AG08395 (cell line): ENCODE data around the gene GPC2.
A peak's percentile ranks its signal among the peaks of the same experiment; 100 is the strongest.
"Not testable (repeated sequence)": the region's sequence is repeated elsewhere in the genome, so short reads cannot be mapped to it uniquely, and the experiment has no call there.

Experiments used
- DNase-seq: peaks from one replicate; pipeline ENCODE4 v3.0.0; 2012; ENCODE audit warnings: mixed read lengths, low spot score

Gene GPC2

DNA sequence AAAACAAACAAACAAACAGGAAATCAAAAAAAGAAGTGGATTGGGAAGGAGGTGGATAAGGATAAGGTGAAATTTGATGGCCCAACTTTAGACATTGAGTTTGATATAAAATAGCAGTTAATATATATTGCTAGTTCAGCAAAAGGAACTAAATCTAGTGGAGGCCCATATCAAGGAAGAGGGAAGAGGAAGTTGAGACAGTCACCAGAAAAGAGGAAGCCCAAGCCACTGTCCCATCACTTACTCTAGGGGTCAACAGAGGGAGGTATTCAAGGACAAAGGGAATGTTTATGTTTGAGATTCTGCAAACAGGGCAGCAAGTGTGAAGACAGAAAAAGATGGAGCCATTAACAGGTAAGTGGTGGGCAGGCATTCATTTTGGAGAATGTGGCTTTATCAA is 24.8 kb downstream of the GPC2 start:
- DNase-seq: no peak

DNA sequence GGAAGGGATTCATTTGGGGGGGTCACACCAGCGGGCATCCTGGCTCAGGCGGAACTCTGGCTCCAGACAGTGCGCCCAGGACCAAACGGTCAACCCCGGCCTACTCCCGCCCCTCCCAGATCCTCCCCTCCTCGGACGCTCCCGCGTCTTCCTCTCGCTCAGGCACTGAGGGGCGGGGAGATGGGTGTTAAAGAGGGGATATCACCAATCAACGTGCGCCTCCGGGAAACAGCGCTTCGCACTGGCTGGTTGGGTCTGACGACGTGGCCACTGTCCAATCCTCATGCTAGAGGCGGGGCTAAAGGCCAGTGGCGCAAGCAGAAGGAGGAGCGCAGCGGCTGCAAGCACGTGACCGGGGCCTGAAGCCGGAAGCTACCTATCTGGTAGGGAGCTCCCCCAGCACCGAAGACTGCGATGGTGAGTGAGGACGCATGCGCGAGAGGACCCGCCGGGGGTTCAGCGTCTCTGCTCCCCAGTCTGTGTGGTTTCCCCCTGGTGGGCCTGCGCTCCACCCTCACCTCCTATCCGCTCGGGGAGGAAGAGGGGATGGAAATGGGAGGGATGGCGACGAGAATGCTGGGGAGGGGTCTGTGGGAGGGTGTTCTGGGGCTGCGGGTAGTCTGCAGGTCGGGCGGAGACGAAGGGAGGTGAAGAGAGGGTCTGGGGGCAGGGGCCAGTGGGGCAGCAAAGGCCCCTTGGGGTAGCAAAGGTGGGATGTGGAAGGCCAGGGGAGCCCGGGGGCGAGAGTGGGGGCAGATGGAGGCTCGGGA is 28.4 kb downstream of the GPC2 start, which contains the start of gene LAMTOR4:
LAMTOR4 (plus strand) TSS at position 360 of the 770 bp plus-strand sequence; CDS start at position 415, 55 bp downstream.
- peak; percentile 99 for DNase-seq

DNA sequence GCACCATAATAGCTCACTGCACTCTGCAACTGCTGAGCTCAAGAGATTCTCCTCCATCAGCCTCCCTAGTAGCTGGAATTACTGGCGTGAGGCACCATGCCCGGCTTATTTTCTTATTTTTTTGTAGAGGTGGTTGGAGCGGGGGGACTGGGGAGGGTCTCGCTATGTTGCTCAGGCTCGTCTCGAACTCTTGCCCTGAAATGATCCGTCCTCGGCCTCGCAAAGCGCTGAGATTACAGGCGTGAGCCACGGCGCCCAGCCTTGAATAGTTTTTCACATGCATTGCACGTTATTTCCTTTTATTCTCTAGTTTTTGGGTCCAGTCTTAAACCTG is 29.0 kb downstream of the GPC2 start:
- no peak for DNase-seq

DNA sequence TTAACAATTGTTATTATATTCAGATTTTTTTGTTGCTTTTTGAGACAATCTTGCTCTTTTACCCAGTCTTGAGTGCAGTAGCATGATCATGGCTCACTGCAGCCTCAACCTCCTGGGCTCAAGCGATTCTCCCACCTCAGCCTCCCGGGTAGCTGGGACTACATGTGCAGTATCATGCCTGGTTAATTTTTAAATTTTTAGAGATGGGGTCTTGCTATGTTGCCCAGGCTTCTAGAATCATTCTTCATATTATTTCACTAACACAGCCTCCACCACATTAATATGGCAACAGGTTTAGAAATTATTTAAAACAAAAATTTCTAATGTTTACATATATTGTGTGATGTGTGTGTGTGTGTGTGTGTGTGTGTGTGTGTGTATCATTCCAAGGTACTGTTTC is 29.9 kb downstream of the GPC2 start:
- DNase-seq: no peak

DNA sequence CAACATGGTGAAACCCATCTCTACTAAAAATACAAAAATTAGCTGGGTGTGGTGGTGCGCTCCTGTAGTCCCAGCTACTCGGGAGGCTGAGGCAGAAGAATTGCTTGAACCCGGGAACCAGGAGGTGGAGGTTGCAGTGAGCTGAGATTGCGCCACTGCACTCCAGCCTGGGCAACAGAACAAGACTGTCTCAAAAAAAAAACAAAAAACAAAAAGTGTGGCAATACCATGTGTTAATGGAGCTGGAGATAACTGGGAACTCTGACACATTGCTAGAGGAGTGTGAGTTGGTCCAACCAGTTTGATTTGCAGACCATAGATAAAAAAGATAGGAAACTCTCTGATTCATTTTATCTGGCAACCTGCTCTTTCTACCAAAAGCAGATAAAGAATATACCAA is 30.8 kb downstream of the GPC2 start:
- peak; percentile 51 for DNase-seq

DNA sequence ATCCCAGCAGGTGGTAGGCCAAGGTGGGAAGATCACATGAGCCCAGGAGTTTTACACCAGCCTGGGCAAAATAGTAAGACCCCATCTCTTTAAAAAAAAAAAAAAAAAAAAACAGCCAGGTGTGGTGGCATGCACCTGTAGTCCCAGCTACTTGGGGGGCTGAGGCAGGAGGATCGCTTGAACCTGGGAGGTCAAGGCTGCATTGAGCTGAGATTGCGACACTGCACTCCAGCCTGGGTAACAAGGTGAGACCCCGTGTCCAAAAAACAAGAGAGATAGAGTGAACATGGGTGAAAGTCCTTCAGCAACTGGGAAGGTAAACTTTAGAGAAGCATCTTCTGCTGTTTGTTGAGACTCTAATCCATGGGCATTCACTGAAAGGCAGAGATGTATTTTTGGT is 34.7 kb downstream of the GPC2 start:
- DNase-seq: no peak

DNA sequence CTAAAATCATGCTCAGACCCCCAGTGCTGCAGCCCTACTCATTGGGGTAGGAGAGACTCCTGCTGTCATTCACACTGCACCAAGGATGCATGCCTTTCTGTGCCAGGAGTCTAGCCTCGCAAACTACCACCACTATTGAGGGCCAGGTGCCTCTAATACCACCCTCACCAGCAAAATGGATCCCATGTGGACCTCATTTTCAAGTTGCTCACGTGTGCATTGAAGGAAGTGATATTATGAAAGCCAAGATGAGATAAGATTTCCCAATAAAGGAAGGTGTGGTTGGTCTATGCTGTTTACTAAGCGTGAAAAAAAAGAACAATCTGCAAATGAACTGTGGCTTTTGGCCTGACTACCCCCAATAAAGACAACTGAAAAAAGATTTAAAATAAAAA is 35.6 kb downstream of the GPC2 start:
- DNase-seq: no peak

DNA sequence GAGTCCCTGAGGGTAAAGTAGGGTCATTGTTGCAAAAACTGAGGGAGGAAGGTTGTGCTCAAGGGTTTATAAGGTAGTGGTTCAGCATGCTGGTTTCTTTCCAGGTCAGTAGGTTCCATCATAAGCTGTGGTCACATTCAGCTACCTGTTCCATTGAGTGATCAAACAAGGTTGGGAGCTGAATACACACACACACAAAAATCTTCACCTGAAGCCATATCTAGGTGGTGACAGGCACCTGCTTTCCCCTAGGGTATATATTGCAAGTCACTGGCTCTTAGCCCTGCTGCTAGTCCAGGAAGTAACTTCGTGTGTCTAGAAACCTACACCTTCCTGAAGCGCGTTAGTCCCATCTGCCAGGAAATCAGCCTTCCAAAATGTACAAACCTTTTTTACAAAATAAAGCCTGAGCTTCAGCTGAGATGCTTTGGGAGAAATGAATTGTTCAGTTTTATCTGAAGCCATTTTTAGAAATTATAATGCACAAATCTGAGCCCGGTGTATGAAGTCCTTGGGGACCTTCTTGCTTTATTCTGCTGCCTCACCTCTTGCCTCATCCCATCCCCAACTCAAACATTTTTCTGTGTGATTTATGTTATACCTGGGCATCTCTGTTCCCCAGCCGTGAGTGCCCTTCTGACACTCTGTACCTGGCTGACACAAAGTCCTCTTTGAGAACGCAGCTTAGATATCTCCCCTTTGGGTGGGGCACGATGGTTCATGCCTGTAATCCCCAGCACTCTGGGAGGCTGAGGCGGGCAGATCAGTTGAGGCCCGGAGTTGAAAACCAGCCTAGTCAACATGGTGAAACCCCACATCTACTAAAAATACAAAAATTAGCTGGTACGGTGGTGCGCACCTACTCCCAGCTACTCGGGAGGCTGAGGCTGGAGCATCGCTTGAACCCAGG is 39.1 kb downstream of the GPC2 start:
- no peak for DNase-seq

DNA sequence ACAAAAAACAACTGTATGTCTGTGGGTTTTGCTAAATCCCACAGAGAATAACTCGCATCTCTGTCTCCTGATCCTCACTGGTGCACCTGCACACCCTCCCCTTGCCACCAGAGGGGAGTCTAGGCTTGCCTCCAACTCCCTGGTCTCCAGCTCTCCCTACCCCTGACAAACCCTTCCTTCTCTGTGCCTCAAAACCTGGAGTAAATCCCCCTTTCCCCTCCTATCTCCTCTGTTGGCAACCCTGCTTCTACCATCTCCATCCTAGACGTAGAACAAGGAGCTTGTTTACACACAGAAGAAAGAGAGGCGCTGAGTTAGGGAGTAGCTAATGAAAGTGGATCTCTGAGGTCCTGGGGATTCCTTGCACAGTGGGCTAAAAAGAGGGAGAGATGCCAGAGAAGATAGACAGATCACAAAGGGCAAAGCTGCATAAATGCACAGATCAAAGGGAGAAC is 44.5 kb downstream of the GPC2 start:
- DNase-seq: peak; percentile 79

DNA sequence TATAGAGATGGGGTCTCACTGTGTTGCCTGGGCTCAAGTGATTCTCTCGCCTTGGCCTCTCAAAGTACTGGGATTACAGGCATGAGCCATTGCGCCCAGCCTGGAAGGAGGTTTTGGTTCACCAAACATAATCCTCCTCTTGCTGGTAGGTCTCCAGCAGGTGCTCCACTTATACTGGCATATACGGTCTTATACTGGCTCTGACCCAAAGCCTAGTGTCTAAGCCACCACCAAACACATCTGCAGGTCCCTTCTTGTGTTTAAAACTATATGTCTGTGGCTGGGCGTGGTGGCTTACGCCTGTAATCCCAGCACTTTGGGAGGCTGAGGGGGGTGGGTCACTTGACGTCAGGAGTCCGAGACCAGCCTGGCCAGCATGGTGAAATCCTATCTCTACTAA is 45.1 kb downstream of the GPC2 start:
- no peak for DNase-seq

DNA sequence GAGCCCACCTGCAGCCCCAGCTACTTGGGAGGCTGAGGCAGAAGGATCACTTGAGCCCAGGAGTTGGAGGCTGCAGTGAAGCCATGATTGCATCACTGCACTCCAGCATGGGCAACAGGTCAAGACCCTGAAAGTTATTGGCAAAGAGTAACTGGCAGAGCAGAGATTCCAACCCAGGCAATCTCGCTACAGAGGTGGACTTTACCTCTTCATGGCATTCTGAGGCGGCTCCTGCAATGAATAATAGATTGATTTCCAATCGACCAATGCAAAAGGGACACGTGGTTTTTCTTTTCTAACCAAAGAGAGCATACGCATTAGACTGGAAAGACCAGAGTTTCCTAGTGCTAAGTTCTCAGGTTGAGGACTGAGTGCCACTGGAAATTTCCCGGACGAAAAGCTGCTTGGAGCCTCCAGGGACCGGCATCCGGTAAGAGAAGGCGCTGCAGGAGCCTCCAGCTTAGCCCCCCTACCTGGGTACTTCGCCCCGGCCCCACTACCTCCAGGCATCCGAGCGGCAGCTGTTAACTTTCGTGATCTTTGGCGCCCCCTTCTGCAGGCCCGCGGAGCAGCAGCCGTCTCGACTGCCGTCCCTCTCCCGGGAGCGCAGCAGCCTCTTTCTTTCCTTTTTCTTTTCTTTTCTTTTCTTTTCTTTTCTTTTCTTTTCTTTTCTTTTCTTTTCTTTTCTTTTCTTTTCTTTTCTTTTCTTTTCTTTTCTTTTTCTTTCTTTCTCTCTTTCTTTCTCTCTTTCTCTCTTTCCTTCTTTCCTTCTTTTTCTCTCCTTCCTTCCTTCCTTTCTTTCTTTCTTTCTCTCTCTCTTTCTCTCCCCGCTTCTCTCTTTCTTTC is 46.4 kb downstream of the GPC2 start:
- DNase-seq: peak; percentile 69

DNA sequence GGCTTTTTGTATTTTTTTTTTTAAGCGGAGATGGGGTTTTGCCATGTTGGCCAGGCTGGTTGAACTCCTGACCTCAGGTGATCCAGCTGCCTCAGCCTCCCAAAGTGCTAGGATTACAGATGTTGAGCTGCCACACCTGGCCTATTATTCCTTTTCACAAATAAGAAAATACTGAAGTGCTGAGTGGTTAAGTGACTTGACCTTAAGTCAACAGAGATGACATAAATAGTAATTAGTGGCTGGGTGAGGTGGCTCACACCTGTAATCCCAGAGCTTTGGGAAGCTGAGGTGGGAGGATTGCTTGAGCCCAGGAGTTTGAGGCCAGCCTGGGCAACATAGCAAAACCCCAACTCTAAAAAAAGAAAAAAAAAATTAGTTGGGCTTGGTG is 47.0 kb downstream of the GPC2 start:
- not testable (repeated sequence) for DNase-seq

DNA sequence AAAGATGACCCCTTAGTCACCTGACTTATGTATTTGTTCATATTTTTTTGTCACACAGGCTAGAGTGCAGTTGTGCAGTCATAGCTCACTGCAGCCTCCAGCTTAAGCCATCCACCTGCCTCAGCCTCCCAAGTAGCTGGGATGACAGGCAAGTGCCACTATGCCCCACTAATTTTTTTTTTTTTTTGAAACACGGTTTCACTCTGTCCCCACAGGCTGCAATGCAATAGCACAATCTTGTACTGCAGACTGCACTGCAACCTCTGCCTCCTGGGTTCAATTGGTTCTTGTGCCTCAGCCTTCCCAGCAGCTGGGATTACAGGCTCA is 48.6 kb downstream of the GPC2 start:
- DNase-seq: no peak

DNA sequence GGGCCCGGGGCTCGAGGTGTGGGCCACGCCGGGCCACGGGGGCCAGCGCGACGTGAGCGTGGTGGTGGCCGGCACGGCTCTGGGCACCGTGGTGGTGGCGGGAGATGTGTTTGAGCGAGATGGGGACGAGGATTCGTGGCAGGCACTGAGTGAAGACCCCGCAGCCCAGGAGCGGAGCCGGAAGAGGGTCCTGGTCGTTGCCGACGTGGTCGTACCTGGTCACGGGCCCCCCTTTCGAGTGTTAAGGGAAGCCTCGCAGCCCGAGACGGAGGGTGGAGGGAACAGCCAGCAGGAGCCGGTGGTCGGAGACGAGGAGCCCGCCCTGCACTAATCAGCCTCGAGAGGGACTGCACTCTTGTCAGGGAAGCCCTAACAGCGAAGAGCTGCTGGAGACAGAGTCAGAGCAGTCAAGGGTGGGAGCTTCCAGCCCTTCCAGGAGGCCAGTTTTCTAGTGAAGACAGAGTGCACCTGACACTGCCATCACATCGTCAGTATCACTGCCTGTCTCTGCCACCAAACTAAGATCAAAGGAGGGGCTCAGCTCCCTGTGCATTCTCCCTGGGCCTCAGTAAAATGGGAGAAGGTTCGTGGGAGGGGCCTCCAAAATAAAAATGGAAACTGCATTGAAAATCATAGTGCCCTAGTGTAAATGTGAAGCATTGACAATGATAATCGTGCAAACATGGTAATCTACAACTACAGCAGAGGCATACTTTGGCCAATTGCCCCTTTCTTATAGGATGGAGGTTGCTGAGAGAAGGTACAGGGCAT is 49.1 kb downstream of the GPC2 start:
- no peak for DNase-seq

DNA sequence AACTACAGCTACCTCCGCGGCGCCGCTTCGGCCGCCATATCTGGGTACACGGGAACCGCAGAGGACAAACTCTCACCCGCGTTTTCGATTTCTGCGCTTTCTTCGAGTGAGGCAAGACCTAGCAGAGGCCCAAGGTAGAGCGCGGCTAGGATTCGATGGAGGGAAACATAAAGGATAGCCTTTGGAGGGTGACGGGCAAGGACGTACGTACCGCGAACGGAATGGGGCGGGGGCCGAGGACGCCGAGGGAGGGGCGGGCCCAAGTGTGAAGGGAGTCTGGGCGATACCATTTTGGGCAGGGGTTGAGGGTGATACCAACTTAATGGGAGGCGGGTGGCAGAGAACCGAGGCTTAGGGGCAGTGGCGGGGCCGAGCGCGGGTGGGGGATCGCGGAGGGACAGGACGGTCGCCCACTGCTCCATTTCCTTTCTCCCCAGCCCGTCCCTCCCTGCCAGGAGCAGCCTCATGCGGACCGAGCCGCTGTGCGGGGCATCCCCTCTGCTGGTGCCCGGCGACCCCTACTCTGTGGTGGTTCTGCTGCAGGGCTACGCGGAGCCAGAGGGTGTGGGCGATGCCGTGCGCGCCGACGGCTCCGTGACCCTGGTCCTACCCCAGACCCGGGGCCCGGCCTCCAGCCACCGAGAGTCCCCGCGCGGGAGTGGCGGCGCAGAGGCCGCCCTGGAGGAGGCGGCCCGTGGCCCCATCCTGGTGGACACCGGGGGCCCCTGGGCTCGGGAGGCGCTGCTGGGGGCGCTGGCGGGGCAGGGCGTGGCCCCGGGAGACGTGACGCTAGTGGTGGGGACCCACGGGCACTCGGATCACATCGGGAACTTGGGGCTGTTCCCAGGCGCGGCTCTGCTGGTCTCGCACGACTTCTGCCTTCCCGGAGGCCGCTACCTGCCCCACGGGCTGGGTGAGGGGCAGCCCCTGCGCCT is 50.0 kb downstream of the GPC2 start, which contains the start of gene MBLAC1:
MBLAC1 (plus strand) TSS at position 37 of the 935 bp plus-strand sequence; CDS start at position 466, 429 bp downstream.
- DNase-seq: peak; percentile 95

DNA sequence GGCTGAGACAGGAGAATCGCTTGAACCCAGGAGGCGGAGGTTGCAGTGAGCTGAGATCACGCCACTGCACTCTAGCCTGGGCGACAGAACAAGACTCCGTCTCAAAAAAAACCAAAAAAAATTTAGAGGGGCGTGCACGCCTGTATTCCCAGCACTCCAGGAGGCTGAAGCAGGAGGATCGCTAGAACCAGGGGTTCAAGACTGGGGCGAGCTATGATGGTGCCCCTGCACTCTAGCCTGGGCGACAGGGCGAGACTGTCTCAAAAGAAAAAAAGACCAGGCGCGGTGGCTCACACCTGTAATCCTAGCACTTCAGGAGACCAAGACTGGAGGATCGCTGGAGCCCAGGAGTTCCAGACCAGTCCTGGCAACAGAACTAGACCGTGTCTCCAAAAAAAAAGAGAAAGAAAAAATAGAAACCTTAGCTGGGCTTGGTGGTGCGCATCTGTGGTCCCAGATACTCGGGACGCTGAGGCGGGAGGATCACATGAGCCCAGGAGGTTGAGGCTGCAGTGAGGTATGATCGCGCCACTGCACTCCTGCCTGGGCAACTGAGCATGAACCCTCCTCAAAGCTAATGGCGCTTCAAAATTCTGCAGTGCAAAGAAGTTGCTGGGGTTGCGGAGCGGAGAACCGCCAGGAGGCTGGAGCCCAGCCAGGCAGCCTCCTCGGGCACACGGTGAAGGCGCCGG is 50.8 kb downstream of the GPC2 start:
- DNase-seq: no peak

DNA sequence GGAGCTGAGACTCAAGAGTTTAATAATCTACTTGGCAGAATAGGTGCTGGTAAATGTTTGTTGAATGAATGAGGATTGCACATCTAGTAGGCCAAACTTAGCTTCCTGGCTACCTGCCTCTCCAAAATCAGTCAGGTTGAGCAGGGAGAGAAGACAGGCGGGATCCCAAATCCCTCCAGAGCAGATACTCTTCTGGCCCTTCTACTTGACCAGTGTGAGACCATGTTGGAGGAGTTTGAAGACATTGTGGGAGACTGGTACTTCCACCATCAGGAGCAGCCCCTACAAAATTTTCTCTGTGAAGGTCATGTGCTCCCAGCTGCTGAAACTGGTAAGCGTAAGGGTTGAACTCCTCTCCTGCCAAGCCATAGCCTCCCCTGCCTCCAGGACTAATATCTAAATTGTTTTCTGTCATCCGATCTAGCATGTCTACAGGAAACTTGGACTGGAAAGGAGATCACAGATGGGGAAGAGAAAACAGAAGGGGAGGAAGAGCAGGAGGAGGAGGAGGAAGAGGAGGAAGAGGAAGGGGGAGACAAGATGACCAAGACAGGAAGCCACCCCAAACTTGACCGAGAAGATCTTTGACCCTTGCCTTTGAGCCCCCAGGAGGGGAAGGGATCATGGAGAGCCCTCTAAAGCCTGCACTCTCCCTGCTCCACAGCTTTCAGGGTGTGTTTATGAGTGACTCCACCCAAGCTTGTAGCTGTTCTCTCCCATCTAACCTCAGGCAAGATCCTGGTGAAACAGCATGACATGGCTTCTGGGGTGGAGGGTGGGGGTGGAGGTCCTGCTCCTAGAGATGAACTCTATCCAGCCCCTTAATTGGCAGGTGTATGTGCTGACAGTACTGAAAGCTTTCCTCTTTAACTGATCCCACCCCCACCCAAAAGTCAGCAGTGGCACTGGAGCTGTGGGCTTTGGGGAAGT is 52.6 kb downstream of the GPC2 start:
- no peak for DNase-seq

DNA sequence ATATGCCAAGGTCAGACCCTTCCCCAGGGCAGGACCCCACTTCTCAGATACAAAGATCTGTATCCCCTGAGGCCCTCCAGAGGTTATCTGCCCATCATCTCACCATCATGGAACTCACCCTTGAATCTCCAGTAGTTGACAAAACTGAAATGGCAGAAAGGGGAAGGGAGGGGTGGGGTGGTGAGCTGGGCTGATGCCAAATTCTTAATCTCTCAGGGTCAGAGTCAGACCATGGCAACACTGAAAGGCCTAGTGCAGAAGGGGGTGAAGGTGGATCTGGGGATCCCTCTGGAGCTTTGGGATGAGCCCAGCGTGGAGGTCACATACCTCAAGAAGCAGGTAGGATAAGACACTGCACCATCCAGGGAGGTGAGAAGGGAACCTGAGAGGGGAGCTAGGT is 54.6 kb downstream of the GPC2 start:
- DNase-seq: no peak

DNA sequence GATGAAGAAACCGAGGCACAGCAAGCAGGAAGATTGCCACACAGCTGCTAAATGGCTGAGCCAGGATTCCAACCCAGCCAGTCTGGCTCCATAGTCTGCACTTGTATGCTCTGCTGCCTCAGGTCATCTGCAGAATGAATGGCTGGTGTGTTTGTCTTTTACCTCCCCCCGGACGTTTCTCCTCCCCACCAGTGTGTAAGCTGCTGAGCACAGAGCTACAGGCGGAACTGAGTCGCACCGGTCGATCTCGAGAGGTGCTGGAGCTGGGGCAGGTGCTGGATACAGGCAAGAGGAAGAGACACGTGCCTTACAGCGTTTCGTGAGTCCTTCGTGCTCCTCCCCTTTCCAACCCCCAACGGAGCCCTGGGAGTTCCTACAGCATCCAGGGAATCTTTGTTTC is 55.1 kb downstream of the GPC2 start:
- no peak for DNase-seq
